ENCODE results near the gene B9D2.

DNA sequence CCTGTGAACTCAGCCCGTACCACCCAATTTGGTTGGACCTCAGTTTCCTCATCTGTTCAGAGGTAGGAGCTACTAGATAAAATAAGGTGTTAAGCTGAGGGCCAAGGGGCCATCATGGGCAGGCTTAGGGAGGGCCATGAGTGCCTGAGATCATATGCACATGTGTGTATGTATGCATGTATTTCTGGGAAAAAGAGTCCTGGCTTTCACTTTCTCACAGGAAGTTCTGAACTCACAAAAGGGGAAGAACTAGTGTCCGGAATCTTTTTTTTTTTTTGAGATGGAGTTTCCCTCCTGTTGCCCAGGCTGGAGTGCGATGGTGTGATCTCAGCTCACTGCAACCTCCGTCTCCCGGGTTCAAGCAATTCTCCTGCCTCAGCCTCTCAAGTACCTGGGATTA, 29.2 kb downstream of the B9D2 start:
- TF ChIP-seq GATA3 (IDR thresholded peaks at IDR 0.05; ENCODE audit: low read depth, low read length) (no peak), GATA2 (IDR thresholded peaks at IDR 0.05; ENCODE audit: low read depth, low read length) (no peak)
